Prostate gland (tissue), 2 donors: ENCODE results near the gene CORO6.

Experiments
- POLR2A ChIP-seq: fragments of 450-650 bp; IDR thresholded peaks from one replicate; pipeline ENCODE4 v1.6.1; 2016; ENCODE audit warnings: antibody characterized with exemption, mild to moderate bottlenecking
- POLR2AphosphoS5 ChIP-seq: sonication (generic); formaldehyde crosslinking; IDR thresholded peaks from one replicate; pipeline ENCODE4 v1.6.1; 2017; ENCODE audit warnings: antibody characterized with exemption
- TF ChIP-seq, protein P1 (sequence below), 4 experiments: fragments of 200-600 bp in 2 of 4; fragments of 450-650 bp in 2 of 4; sonication (generic) in 2 of 4; IDR thresholded peaks; 1 replicate in 3 of 4; 2 replicates in 1 of 4; pipeline ENCODE4 v1.5.1; 2016 to 2019; ENCODE audit warnings: antibody characterized with exemption in 4 of 4, mild to moderate bottlenecking in 2 of 4, moderate library complexity in 2 of 4

DNA sequence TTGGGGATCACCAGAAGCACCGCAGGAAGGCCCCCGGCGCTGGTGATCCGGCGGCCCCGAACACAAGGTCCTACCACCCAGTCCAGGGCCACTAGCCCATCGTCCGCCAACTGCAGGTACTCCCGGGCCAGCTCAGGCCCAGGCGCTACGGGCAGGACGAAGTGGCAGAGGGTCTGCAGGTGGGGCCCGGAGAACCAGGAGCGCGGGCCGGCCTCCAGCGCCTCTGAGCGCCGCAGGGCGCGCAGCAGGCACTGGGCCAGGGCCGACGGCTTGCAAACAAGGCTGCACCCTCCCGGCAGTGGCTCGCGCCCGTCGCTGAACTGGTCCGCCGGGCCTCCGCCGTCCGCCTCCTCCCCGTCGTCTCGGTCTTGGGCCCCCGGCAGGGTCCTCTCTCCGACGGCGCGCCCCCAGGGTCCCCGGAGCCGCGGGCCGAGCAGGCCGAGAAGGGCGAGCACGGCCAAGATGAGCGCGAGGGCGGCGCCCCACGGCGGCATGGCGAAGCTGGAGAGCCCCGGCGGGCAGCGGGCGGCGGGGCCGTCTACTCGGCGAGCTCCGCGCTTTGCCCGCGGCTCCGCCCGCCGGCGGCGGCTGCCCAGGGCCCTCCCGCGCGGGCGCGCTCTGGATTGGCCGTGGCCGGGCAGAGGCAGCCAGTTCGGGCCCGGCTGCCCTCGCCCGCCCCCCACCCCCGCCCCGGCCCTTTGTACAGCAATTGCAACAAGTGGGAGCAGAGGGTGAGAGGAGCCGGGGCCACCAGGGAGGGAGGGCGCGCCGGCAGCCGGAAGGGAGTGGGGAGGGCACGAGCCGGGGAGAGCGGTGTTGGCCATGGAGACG is 56.0 kb downstream of the CORO6 start, which contains the start of gene ABHD15:
- TF ChIP-seq, protein P1, sequence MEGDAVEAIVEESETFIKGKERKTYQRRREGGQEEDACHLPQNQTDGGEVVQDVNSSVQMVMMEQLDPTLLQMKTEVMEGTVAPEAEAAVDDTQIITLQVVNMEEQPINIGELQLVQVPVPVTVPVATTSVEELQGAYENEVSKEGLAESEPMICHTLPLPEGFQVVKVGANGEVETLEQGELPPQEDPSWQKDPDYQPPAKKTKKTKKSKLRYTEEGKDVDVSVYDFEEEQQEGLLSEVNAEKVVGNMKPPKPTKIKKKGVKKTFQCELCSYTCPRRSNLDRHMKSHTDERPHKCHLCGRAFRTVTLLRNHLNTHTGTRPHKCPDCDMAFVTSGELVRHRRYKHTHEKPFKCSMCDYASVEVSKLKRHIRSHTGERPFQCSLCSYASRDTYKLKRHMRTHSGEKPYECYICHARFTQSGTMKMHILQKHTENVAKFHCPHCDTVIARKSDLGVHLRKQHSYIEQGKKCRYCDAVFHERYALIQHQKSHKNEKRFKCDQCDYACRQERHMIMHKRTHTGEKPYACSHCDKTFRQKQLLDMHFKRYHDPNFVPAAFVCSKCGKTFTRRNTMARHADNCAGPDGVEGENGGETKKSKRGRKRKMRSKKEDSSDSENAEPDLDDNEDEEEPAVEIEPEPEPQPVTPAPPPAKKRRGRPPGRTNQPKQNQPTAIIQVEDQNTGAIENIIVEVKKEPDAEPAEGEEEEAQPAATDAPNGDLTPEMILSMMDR (IDR thresholded peaks at IDR 0.05): no peak
- TF ChIP-seq POLR2A: peak; percentile 15
- TF ChIP-seq POLR2AphosphoS5: no peak
